HG03196 (cell line): Measurements from ENCODE around the gene SERF2.
"Not testable (repeated sequence)": the region's sequence is repeated elsewhere in the genome, so short reads cannot be mapped to it uniquely, and the experiment has no call there.

Source experiments
- ATAC-seq: cut with Tn5 transposase; IDR thresholded peaks from one replicate; pipeline ENCODE4 v1.9.1; 2021; ENCODE audit not compliant: unreplicated experiment

The SERF2 gene

GRCh38 chr15:43826508-43827341 is 34.6 kb downstream of the SERF2 start, which contains the start of gene WDR76:
TSS of gene WDR76 (plus strand) at chr15:43827002. CDS start at chr15:43827033, 31 bp downstream.
- peak; percentile 64 for ATAC-seq

- no peak for ATAC-seq
Observed at GRCh38 chr15:43828061-43828657, 36.0 kb downstream of the SERF2 start.

GRCh38 chr15:43829951-43830540 is 37.9 kb downstream of the SERF2 start:
- ATAC-seq: not testable (repeated sequence)

GRCh38 chr15:43830691-43831275 is 38.7 kb downstream of the SERF2 start:
- not testable (repeated sequence) for ATAC-seq

GRCh38 chr15:43831519-43832052 is 39.5 kb downstream of the SERF2 start:
- not testable (repeated sequence) for ATAC-seq

GRCh38 chr15:43832485-43832884 is 40.4 kb downstream of the SERF2 start:
- not testable (repeated sequence) for ATAC-seq

- ATAC-seq: no peak
Observed at GRCh38 chr15:43845421-43845820, 53.3 kb downstream of the SERF2 start.
